GM19438 (cell line): ENCODE results near the gene KRTAP1-1.
"Not testable (repeated sequence)": the region's sequence is repeated elsewhere in the genome, so short reads cannot be mapped to it uniquely, and the experiment has no call there.

Experiments
- ATAC-seq: cut with Tn5 transposase; IDR thresholded peaks from one replicate; pipeline ENCODE4 v1.9.1; 2021; ENCODE audit warnings: low read depth; ENCODE audit not compliant: unreplicated experiment

The KRTAP1-1 gene

DNA sequence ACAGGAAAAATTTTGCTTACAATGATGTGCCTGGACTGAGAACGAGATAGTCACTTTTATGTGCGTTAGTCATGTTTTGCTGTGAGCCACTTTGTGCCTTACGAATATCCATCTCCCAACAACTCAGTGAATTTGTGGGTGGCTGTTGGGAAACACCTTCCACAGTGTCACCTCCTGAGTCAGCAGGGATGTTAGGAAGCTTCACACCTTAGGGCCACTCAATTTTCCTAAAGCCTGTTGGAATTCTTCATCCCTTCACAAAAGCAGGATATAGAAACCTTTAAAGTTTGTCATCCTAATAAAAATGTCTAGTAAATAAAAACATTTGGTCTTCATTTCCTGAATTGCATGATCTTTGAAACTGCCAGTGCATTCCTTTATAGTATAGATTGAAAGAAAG, 28.1 kb downstream of the KRTAP1-1 start:
- no peak for ATAC-seq

DNA sequence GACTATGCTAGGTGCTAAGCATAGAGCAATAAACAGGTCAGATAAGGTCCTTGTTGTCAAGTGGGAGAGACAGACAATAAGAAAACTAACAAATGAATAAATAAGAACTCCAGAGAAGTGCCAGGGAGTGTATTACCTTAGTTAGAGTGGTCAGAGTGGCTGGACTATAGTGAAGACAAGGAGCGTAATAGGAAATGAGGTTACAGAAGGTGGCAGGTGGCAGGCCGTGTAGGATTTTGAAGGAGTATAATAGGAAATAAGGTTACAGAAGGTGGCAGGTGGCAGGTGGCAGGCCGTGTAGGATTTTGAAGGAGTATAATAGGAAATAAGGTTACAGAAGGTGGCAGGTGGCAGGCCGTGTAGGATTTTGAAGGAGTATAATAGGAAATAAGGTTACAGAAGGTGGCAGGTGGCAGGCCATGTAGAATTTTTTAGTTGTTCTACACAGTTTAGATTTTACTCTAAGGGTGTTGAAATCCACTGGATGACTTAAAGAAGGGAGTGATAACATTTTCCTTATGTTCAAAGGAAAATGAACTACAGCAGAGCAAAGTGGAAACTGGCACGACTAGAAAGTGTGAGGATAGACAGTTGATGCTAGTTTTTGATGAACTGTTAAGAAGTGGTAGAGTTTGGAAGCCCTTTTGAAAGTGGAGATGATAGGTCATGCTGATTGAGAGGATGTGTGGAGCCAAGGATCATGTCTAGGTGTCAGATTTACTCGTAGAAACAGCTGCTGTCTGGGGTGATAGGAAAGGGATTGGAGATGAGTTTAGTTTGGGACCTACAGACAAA, 28.7 kb downstream of the KRTAP1-1 start:
- no peak for ATAC-seq

DNA sequence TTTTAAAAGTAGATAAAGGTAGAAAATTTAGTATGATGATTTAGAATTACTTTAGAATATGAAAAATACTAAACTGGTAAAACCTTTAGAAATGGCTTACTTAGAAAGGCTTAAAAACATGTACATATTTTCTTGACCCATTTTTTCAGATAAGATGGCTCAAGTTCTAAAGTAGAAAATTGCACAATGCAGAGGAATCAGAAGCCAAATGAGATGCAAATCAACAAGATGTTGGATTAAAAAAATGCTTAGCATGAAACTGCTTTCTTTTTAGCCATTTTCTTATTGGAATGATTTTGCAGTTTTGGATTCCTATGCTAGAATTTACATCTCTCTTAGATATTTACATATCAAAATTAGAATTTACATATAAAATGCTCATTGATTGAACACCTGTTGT, 30.8 kb downstream of the KRTAP1-1 start:
- no peak for ATAC-seq

DNA sequence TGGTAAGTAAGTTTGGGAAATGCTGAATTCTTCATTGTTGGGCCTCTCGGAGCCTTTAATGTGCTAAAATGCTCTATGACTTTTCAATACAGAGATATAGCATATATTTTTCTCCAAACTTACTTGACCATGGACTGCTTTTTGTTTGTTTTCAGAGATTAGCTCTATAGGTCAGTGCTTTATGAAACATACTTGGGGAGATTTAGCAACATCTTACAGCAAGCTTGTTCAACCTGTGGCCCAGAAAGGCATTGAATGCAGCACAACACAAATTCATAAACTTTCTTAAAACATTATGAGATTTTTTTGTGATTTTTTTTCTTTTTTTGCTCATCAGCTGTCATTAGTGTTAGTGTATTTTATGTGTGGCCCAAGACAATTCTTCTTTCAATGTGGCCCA, 31.3 kb downstream of the KRTAP1-1 start:
- no peak for ATAC-seq

DNA sequence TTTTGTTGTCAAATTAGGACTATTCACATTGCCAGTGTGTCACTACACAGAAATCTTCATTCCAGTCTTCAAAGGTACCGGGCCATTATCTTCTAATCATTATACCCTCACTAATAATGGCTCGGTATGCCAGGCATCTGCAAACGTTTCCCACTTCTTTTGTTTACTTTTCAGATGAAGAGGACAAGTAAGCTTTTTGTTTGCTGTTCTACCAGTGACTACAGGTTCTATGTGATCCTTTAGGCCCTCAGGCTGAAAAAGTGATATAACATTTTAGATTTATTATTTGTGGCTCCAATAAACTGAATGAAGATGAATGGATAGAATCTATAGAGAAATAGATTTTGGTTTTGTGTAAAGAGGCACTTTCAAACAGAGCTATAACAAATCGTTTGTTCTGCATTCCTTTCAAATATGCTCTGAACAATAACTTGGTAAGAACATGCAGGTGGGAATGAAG, 31.9 kb downstream of the KRTAP1-1 start:
- no peak for ATAC-seq

DNA sequence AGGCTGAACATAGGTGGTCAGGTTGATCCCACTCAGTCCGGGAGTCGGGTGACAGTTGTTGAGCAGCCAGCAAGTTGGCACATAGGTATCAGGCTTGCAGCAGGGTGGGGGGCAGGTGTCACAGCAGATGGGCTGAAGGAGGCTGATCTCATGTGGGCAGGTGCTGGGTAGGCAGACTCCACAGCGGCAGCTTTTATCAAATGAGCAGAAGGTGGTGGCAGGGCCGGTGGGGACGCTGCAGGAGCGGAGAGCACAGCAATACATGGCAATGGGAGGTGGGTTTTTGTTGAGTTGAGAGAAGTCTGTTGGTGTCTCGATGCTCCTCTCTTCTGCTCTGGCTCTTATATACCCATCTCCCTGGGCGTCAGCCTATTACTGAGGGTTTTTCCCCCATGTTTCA, 32.4 kb downstream of the KRTAP1-1 start, which contains the start of gene KRTAP3-1:
KRTAP3-1 (minus strand) TSS at position 318 of the 400 bp plus-strand sequence; CDS start at position 264, 54 bp downstream.
- no peak for ATAC-seq

DNA sequence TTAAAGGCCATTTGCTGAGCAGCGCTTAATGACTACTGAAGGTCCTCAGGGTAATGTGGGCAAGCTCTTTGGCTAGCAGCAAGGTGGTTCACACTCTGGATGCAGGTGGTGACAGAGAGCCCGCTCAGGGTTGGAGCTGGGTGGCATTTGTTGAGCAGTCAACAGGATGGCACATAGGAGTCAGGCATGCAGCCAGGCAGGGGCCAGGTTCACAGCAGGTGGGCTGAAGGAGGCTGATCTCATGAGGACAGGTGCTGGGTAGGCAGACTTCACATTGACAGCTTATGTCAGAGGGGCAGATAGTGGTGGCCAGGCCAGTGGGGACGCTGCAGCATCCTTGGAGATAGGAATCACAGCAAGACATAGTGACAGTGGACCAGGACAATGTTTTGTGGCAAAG, 36.9 kb downstream of the KRTAP1-1 start:
- no peak for ATAC-seq

DNA sequence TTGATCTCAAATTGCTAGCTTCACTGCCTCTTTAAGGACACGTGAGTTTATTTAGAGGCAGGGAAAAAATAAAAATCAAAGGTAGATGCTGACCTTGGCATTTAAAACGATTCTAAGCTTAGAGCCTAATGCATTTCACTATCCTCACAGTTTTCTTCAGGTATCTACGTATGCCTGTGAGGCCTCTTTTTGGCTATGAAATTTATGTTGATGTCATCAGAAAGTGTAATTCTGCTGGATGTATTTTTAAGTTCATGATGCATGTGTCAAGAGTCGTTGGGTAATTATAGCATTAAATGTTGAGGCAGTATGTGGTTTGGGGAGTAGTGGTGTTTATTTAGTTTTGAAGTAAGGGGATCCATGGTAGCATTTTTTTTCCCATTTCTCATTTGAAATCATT, 37.3 kb downstream of the KRTAP1-1 start:
- ATAC-seq: no peak

DNA sequence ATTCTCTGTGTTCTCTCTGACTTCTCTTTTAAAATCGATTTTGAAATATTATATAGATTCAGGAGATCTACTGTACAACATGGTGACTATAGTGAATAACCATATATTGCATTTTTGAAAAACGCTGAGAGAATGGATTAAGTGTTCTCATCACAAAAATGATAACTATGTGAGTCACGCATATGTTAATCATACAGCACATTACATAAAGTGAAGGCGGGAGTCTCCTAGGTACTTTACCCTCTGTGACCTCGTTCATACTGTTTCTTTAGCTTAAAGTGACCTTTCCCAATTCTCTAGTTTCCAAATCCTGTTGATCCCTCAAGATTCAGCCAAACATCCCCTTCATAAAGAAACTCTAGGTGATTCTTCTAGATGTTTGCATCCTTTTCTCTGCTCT, 38.4 kb downstream of the KRTAP1-1 start:
- ATAC-seq: no peak

DNA sequence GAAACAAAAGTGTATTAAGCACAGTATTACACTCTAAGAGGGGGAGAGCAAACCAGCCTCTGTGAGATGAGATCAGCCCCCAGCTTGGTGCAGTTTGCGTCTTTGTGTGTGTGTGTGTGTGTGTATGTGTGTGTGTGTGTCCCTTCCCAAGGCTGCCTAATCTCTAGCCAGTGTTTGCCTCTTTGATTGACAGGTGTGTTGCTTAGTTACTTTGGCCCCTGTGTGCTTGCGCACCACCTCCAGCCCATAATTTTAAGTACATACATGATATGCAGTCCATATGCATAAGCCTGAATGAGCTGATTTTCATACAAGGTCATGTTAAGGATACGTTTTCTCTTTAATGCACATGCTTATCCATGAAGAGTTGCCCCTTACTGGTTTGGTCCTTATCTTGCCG, 39.5 kb downstream of the KRTAP1-1 start:
- no peak for ATAC-seq

DNA sequence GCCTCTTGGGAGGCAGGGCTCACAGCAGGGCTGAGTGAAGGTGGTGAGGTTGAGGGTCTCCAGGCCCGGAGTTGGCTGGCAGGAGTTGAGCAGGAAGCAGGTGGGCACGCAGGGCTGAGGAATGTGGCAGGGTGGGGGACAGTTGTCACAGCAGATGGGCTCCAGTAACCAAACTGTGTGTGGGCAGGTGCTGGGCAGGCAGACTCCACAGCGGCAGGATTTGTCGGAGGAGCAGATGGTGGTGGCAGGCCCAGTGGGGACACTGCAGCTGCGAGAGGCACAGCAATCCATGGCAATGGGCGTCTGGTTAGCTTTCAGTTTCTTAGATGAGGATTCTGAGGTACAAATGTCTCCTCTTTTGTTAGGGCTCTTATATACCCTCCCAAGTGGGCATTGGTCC, 41.7 kb downstream of the KRTAP1-1 start, which contains the start of gene KRTAP3-2:
KRTAP3-2 (minus strand) TSS at position 344 of the 400 bp plus-strand sequence; CDS start at position 291, 53 bp downstream.
- ATAC-seq: not testable (repeated sequence)

DNA sequence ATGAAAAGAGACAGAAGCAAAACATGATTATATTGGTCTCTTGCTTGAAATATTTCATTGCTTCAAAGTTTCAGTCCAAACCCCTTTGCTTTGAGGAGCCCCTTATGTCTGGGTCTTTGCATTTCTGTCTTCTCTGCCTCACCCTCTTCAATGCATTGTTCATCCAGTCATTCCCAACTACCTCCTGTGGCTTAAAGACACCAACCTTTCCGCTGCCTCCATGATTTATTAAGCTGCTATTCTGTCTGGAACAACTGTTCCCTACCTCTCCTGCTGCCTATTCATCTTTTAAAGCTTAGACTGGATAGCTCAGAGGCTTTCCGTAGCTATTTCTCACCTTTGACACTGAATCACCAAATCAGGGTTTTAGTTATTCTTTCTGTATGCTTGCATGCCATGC, 43.9 kb downstream of the KRTAP1-1 start:
- ATAC-seq: no peak

DNA sequence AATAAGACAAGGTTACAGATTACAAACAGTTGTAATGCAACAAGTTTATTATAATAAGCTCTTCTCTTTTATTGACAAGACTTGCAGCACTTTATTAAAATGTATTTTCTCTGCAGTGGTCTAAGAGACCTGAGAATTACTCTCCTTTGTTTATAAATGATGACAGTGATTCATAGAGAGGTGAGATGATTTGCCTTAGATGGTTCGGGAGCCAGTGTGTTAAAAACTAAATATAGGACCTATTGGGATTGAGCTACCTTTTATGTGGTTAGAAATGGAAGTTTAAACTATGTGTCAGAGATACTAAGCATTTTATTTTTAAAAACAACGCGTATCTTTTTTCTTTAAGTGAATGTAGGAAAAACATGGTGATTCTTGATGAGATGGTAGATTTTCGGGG, 44.4 kb downstream of the KRTAP1-1 start:
- ATAC-seq: no peak

DNA sequence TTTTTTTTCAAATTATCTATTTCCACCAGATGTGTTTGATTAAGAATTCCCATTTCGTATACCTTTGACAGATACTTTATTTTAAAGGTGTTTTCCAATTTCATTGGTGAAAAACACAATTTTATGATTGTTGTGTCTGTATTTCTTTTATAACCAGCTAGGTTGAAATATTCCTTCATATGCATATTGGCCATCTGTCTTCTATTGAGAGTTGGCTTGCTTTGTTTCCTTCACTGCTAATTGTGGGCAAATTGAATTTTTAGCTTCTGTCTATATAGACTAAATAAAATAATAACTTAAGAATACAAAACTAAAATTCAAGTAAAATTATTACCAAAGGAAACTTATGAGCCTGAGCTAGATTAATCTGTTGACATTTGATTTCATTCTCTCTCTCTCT, 46.1 kb downstream of the KRTAP1-1 start:
- ATAC-seq: no peak

DNA sequence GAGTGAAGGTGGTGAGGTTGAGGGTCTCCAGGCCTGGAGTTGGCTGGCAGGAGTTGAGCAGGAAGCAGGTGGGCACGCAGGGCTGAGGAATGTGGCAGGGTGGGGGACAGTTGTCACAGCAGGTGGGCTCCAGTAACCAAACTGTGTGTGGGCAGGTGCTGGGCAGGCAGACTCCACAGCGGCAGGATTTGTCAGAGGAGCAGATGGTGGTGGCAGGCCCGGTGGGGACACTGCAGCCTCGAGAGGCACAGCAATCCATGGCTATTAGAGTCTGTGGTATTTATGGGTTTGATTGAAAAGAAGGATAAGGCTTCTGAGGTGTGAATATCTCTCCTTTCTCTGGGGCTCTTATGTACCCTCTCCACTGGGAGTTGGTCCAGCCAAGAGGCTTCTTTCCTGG, 47.4 kb downstream of the KRTAP1-1 start, which contains the start of gene KRTAP3-3:
KRTAP3-3 (minus strand) TSS at position 326 of the 400 bp plus-strand sequence; CDS start at position 259, 67 bp downstream.
- no peak for ATAC-seq

DNA sequence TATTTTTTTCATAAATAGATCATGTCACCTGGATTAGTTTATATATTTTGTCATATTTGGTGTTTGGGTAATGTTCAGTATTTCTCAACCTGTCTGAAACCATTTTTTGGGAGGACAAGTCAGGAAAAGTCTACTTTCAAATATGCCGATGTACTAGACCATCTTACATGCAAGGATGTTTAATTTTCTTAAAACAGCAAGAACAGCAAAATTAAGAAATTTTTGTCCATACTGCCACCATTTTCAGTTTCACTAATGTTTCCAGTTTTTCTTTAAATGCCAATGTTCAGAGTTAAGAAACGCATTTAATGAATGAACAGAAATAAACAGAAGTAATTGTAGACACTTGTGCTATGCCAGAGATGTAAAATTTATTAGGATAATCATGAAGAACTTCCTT, 48.2 kb downstream of the KRTAP1-1 start:
- ATAC-seq: no peak

DNA sequence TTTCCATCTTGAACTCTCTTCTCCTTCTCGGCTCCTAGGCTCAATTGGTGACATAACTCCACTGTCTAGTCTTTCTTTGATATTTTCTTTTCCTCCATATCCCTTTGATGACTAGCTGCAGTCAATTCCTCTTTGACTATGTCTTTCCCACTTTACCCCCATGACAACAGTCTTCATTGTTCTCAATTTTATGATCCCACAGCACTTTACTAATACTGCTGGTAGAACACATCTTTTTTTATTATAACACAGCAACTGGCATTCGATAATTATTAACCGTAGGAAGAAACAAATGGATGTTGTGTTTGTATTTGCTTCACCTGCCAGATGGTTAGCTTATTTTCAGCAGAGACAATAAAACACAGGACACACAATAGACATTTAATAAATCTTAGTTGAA, 48.6 kb downstream of the KRTAP1-1 start:
- ATAC-seq: no peak
